ENCODE results near the gene HDLBP. TPM values are rescaled to one million over a fixed set of nuclear protein-coding genes. Genes with fewer than 3 reads are reported as not detected.
A peak's percentile ranks its signal among the peaks of the same experiment; 100 is the strongest.
"Not testable (repeated sequence)": the region's sequence is repeated elsewhere in the genome, so short reads cannot be mapped to it uniquely, and the experiment has no call there.

The HDLBP gene
- total and polyA plus RNA-seq, 10 donors = 46.1 to 333 (median 244) TPM

GRCh38 chr2:241198381-241199279 lies 116.8 kb downstream of the HDLBP start:
- intact Hi-C loops (cut with DNase I; ENCODE audit: low total_unique reads) = no loop called here
- WGBS, 5 donors = 84 to 89% (median 86%) methylated on average over 22 to 27 of the region's 27 CpGs
- DNase-seq = no peak
- no peaks in the 10 kb centered on the region for H3K27me3 ChIP-seq (replicated peaks in 1 of 7)
- H3K4me3 ChIP-seq = no peak overlapping the region
- TF ChIP-seq CTCF (IDR thresholded peaks at IDR 0.05 in 8 of 11, conservative IDR thresholded peaks at IDR 0.05 in 3 of 11) = no peak
- TF ChIP-seq POLR2A (IDR thresholded peaks at IDR 0.05) = no peak
- TF ChIP-seq POLR2AphosphoS5 (IDR thresholded peaks at IDR 0.05) = no peak
- no peaks in the 10 kb centered on the region for H3K36me3 ChIP-seq
- no peaks in the 10 kb centered on the region for H3K9me3 ChIP-seq
- H3K27ac ChIP-seq = no peak overlapping the region
- H3K4me1 ChIP-seq = no peaks in the 10 kb centered on the region

GRCh38 chr2:241197947-241198346 lies 117.5 kb downstream of the HDLBP start:
- Histone ChIP-seq H3K36me3 (no peaks in the 10 kb centered on the region), H3K4me1 (no peaks in the 10 kb centered on the region), H3K27ac (no peak overlapping the region), H3K9me3 (no peaks in the 10 kb centered on the region), H3K27me3 (replicated peaks in 1 of 7) (no peaks in the 10 kb centered on the region), H3K4me3 (no peak overlapping the region)
- DNase-seq = no peak
- intact Hi-C loops (cut with DNase I; ENCODE audit: low total_unique reads) = no loop called here
- WGBS, 5 donors = 86 to 93% (median 90%) methylated on average over 6 of the region's 6 CpGs
- TF ChIP-seq POLR2AphosphoS5 (IDR thresholded peaks at IDR 0.05) = no peak

- intact Hi-C loops (cut with DNase I; ENCODE audit: low total_unique reads); H3K27ac ChIP-seq; H3K36me3 ChIP-seq; H3K4me1 ChIP-seq; H3K27me3 ChIP-seq (replicated peaks in 1 of 7); DNase-seq; H3K4me3 ChIP-seq; H3K9me3 ChIP-seq: not testable (repeated sequence)
- 90 to 95% (median 95%) methylated on average over 10 to 14 of the region's 14 CpGs for WGBS, 5 donors
Observed at GRCh38 chr2:241197246-241197645, 118.2 kb downstream of the HDLBP start.

- Histone ChIP-seq H3K36me3 (no peaks in the 10 kb centered on the region), H3K27ac (no peak overlapping the region), H3K27me3 (replicated peaks in 1 of 7) (no peaks in the 10 kb centered on the region), H3K4me1 (no peaks in the 10 kb centered on the region), H3K9me3 (no peaks in the 10 kb centered on the region), H3K4me3 (no peak overlapping the region)
- intact Hi-C loops (cut with DNase I; ENCODE audit: low total_unique reads) = no loop called here
- no peak for TF ChIP-seq POLR2A (IDR thresholded peaks at IDR 0.05)
- TF ChIP-seq POLR2AphosphoS5 (IDR thresholded peaks at IDR 0.05) = no peak
- no peak for TF ChIP-seq CTCF (IDR thresholded peaks at IDR 0.05 in 8 of 11, conservative IDR thresholded peaks at IDR 0.05 in 3 of 11)
- peak; percentile 65 for DNase-seq
- 89 to 94% (median 90%) methylated on average over 16 to 18 of the region's 18 CpGs for WGBS, 5 donors
Observed at GRCh38 chr2:241195506-241196130, 119.9 kb downstream of the HDLBP start.

GRCh38 chr2:241194811-241195210 lies 120.7 kb downstream of the HDLBP start:
- peak; percentile 11 for DNase-seq
- TF ChIP-seq POLR2AphosphoS5 (IDR thresholded peaks at IDR 0.05) (no peak), POLR2A (IDR thresholded peaks at IDR 0.05) (no peak), CTCF (IDR thresholded peaks at IDR 0.05 in 8 of 11, conservative IDR thresholded peaks at IDR 0.05 in 3 of 11) (no peak)
- H3K9me3 ChIP-seq = no peaks in the 10 kb centered on the region
- H3K4me1 ChIP-seq = no peaks in the 10 kb centered on the region
- H3K27me3 ChIP-seq (replicated peaks in 1 of 7) = no peaks in the 10 kb centered on the region
- H3K4me3 ChIP-seq = no peak overlapping the region
- 79 to 91% (median 87%) methylated on average over 9 of the region's 9 CpGs for WGBS, 5 donors
- H3K36me3 ChIP-seq = no peaks in the 10 kb centered on the region
- intact Hi-C loops (cut with DNase I; ENCODE audit: low total_unique reads) = no loop called here
- no peak overlapping the region for H3K27ac ChIP-seq

All from spleen (tissue), 11 donors.